ENCODE results near the gene RASGEF1C.

DNA sequence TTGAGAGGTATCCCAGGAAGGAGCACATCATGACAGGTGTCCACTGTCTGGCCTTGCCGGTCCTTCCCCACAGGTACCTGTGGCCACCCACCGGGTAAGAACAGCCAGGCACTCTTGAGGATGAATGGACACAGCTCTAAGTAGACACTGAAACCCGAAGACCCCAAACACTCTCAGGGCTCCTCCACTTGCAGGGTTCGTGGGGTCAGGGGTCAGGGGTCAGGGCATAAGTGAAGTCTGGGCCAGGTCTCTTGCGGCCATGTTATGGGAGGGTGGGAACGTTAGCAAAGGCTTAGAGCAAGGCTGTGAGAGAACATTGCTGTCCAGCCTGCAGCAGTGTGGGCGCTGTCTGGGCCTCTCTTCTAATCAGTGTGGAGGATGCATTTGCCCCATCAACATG lies 42.9 kb upstream of the RASGEF1C start:
- TF ChIP-seq SUZ12 (IDR thresholded peaks at IDR 0.05; ENCODE audit: extremely low read depth, insufficient read depth, insufficient read length) (no peak), ZNF274 (IDR thresholded peaks at IDR 0.05; ENCODE audit: low read depth, low read length) (no peak), YY1 (IDR thresholded peaks at IDR 0.05; ENCODE audit: insufficient read depth, insufficient read length) (no peak)

Measured in NT2/D1 (cell line).